ENCODE data around the gene NAV1. TPM values are rescaled to one million over a fixed set of nuclear protein-coding genes. Genes with fewer than 3 reads are reported as not detected.

Gene NAV1
- total and polyA plus RNA-seq, 3 experiments from 2014 or later, result 0.77 to 1.8 (median 0.95) TPM

DNA sequence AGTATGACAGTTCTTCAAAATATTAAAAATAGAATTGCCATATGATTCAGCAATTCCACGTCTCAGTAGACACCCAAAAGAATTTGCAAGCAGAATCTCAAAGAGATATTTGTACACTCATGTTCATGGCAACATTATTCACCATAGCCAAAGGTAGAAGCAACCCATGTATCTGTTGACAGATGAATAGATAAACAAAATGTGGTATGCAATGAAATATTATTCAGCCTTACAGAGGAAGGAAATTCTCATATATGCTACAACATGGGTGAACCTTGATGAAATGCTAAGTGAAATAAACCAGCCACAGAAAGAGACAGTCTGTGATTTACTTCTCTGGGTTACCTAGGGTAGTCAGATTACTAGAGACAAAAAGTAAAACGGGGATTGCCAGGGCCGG, 47.0 kb downstream of the NAV1 start:
- Histone ChIP-seq H3K9me3 (ENCODE audit: low read length) (no peaks in the 10 kb centered on the region), H3K36me3 (ENCODE audit: insufficient read depth, low read length) (no peaks in the 10 kb centered on the region), H3K27ac (ENCODE audit: low read depth, low read length) (no peak overlapping the region), H3K4me3 (ENCODE audit: low read length) (no peak overlapping the region), H3K27me3 (ENCODE audit: insufficient read depth, low read length, poor library complexity, severe bottlenecking) (no peaks in the 10 kb centered on the region), H3K4me1 (ENCODE audit: insufficient read depth, low read length) (no peaks in the 10 kb centered on the region)
- no peak overlapping the region for H3K27ac Mint-ChIP-seq
- no peaks in the 10 kb centered on the region for H3K36me3 Mint-ChIP-seq
- H3K4me1 Mint-ChIP-seq, result no peaks in the 10 kb centered on the region
- CTCF ChIA-PET, result no interaction called here
- POLR2A ChIA-PET, result no interaction called here
- DNase-seq, result no peak
- peaks cover 2 to 12% of the 10 kb centered on the region in 2 donors for H3K27me3 Mint-ChIP-seq
- H3K4me3 Mint-ChIP-seq, result no peak overlapping the region
- H3K9me3 Mint-ChIP-seq, result no peaks in the 10 kb centered on the region

DNA sequence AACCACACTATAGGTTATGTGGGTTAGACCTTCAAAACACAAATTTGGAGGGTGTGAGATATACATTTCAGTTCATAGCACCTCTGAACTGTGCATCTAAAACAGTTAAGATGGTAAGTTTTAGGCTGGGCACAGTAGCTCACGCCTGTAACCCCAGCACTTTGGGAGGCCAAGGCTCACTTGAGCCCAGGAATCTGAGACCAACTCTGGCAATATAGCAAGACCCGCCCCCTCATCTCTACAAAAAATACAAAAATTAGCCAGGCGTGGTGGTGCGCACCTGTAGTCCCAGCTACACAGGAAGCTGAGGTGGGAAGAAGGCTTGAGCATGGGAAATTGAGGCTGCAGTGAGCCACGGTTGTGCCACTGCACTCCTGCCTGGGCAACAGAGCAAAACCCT, 47.9 kb downstream of the NAV1 start:
- no peaks in the 10 kb centered on the region for H3K4me1 ChIP-seq (ENCODE audit: insufficient read depth, low read length)
- no peaks in the 10 kb centered on the region for H3K9me3 ChIP-seq (ENCODE audit: low read length)
- H3K4me3 ChIP-seq (ENCODE audit: low read length), result no peak overlapping the region
- H3K27ac Mint-ChIP-seq, result no peak overlapping the region
- DNase-seq, result no peak
- H3K4me1 Mint-ChIP-seq, result no peaks in the 10 kb centered on the region
- POLR2A ChIA-PET, result no interaction called here
- no peak overlapping the region for H3K4me3 Mint-ChIP-seq
- H3K27ac ChIP-seq (ENCODE audit: low read depth, low read length), result no peak overlapping the region
- CTCF ChIA-PET, result no interaction called here
- no peaks in the 10 kb centered on the region for H3K27me3 ChIP-seq (ENCODE audit: insufficient read depth, low read length, poor library complexity, severe bottlenecking)
- peaks cover 2 to 12% of the 10 kb centered on the region in 2 donors for H3K27me3 Mint-ChIP-seq
- no peaks in the 10 kb centered on the region for H3K36me3 Mint-ChIP-seq
- no peaks in the 10 kb centered on the region for H3K9me3 Mint-ChIP-seq
- no peaks in the 10 kb centered on the region for H3K36me3 ChIP-seq (ENCODE audit: insufficient read depth, low read length)

DNA sequence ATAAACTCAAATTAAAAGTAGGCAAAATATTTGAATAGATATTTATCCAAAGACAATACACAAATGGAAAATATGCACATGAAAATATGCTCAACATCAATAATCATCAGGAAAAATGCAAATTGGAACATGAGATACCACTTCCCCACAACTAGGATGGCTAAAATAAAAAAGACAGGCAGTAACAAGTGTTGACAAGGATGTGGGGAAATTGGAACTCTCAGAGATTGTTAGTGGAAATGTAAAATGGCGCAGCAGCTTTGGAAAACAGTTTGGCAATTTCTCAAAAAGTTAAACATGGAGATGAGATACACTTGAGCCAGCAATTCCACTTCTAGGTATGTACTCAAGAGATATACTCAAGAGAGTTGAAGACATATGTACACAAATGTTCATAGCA, 48.8 kb downstream of the NAV1 start:
- Histone ChIP-seq H3K4me3 (ENCODE audit: low read length) (no peak overlapping the region), H3K27ac (ENCODE audit: low read depth, low read length) (no peak overlapping the region), H3K9me3 (ENCODE audit: low read length) (no peaks in the 10 kb centered on the region), H3K27me3 (ENCODE audit: insufficient read depth, low read length, poor library complexity, severe bottlenecking) (no peaks in the 10 kb centered on the region), H3K4me1 (ENCODE audit: insufficient read depth, low read length) (no peaks in the 10 kb centered on the region), H3K36me3 (ENCODE audit: insufficient read depth, low read length) (no peaks in the 10 kb centered on the region)
- Mint-ChIP-seq H3K4me1 (no peaks in the 10 kb centered on the region), H3K9me3 (no peaks in the 10 kb centered on the region), H3K27ac (no peak overlapping the region), H3K36me3 (no peaks in the 10 kb centered on the region), H3K27me3 (peaks cover 2 to 8% of the 10 kb centered on the region in 2 donors), H3K4me3 (no peak overlapping the region)
- DNase-seq, result no peak
- POLR2A ChIA-PET, result no interaction called here
- CTCF ChIA-PET, result no interaction called here

Other genes with a start within 250 kb of the NAV1 start
- gene TNNT2, start 161.4 kb upstream of the NAV1 start, total RNA-seq, result not detected
- gene TNNT2, start 161.4 kb upstream of the NAV1 start, polyA plus RNA-seq, result not detected
- gene LAD1, start 139.8 kb upstream of the NAV1 start, total RNA-seq, result not detected
- gene LAD1, start 139.8 kb upstream of the NAV1 start, polyA plus RNA-seq, result not detected
- not detected for gene TNNI1, start 117.4 kb upstream of the NAV1 start, total RNA-seq
- gene TNNI1, start 117.4 kb upstream of the NAV1 start, polyA plus RNA-seq, result not detected
- gene PHLDA3, start 69.9 kb upstream of the NAV1 start, total RNA-seq, result 10 to 100 TPM; 18.6 to 22.7 TPM
- 1.0 TPM for gene PHLDA3, start 69.9 kb upstream of the NAV1 start, polyA plus RNA-seq
- 10 to 100 TPM; 66.9 to 67.6 TPM for gene CSRP1, start 32.0 kb upstream of the NAV1 start, total RNA-seq
- gene CSRP1, start 32.0 kb upstream of the NAV1 start, polyA plus RNA-seq, result 65.0 TPM

All from CD8-positive, alpha-beta memory T cell (primary cell).